Neuronal stem cell (in vitro differentiated cells): ENCODE measurements around the gene NECTIN3. TPM values are rescaled to one million over a fixed set of nuclear protein-coding genes. Genes with fewer than 3 reads are reported as not detected.
A peak's percentile ranks its signal among the peaks of the same experiment; 100 is the strongest.

Experiments
- DNase-seq: peaks from one replicate; pipeline ENCODE4 v3.0.0-alpha.2; 2013; ENCODE audit warnings: low spot score
- H2AFZ ChIP-seq: one replicate; pipeline ENCODE4 v1.6.1; 2013; ENCODE audit warnings: mild to moderate bottlenecking, low read length, inconsistent platforms
- H2AK5ac ChIP-seq: 2 replicates; pipeline ENCODE4 v1.6.1; 2013; ENCODE audit warnings: low read depth, mild to moderate bottlenecking, inconsistent platforms, low read length, moderate library complexity, mixed read lengths
- H2BK120ac ChIP-seq: 2 replicates; pipeline ENCODE4 v1.6.1; 2013; ENCODE audit warnings: low read depth, mild to moderate bottlenecking, inconsistent platforms, low read length, moderate library complexity, mixed read lengths
- H2BK12ac ChIP-seq: one replicate; pipeline ENCODE4 v1.6.1; 2013; ENCODE audit warnings: low read length, inconsistent platforms
- H2BK15ac ChIP-seq: 2 replicates; pipeline ENCODE4 v1.6.1; 2013; ENCODE audit warnings: mild to moderate bottlenecking, low read length, inconsistent platforms, mixed read lengths
- H2BK5ac ChIP-seq: one replicate; pipeline ENCODE4 v1.6.1; 2013; ENCODE audit warnings: inconsistent platforms, mild to moderate bottlenecking, low read length, moderate library complexity
- H3K14ac ChIP-seq: one replicate; pipeline ENCODE4 v1.6.1; 2013; ENCODE audit warnings: low read length, inconsistent platforms
- H3K18ac ChIP-seq: 2 replicates; pipeline ENCODE4 v1.6.1; 2013; ENCODE audit warnings: low read length, inconsistent platforms
- H3K23ac ChIP-seq: 2 replicates; pipeline ENCODE4 v1.6.1; 2013; ENCODE audit warnings: low read depth, mild to moderate bottlenecking, mixed read lengths, low read length, inconsistent platforms; ENCODE audit not compliant: poor library complexity
- H3K27ac ChIP-seq: replicated peaks from 3 replicates; pipeline ENCODE4 v1.5.1; 2013; ENCODE audit warnings: low read length, inconsistent platforms
- H3K27me3 ChIP-seq, 3 experiments: 2 replicates each; pipeline ENCODE4 v1.6.1; 2013; ENCODE audit warnings: low read length in 3 of 3, mild to moderate bottlenecking in 2 of 3, inconsistent platforms in 1 of 3, low read depth in 1 of 3, mixed read lengths in 1 of 3, moderate library complexity in 1 of 3; ENCODE audit not compliant: control insufficient read depth in 3 of 3, insufficient read depth in 3 of 3
- H3K36me3 ChIP-seq, 2 donors: replicated peaks in 1 of 2; 2 replicates each; pipeline ENCODE4 v1.6.1; 2013; ENCODE audit warnings: low read length in 2 of 2; ENCODE audit not compliant: control insufficient read depth in 2 of 2, insufficient read depth in 2 of 2
- H3K4ac ChIP-seq: 2 replicates; pipeline ENCODE4 v1.6.1; 2013; ENCODE audit warnings: inconsistent platforms, mild to moderate bottlenecking, low read length, moderate library complexity
- H3K4me1 ChIP-seq, 2 donors: 1 replicate in 1 of 2; 2 replicates in 1 of 2; pipeline ENCODE4 v1.6.1; 2013; ENCODE audit warnings: low read length in 2 of 2, low read depth in 1 of 2; ENCODE audit not compliant: control insufficient read depth in 2 of 2, insufficient read depth in 1 of 2
- H3K4me2 ChIP-seq: one replicate; pipeline ENCODE4 v1.6.1; 2013; ENCODE audit warnings: mild to moderate bottlenecking, low read length, inconsistent platforms; ENCODE audit not compliant: insufficient read depth, poor library complexity, severe bottlenecking
- H3K4me3 ChIP-seq, 2 donors: 2 replicates each; pipeline ENCODE4 v1.5.1; 2013; ENCODE audit warnings: low read length in 2 of 2, mild to moderate bottlenecking in 2 of 2, inconsistent platforms in 1 of 2, moderate library complexity in 1 of 2
- H3K79me1 ChIP-seq: one replicate; pipeline ENCODE4 v1.6.1; 2013; ENCODE audit warnings: low read depth, mild to moderate bottlenecking, inconsistent platforms, low read length, moderate library complexity
- H3K9ac ChIP-seq: one replicate; pipeline ENCODE4 v1.6.1; 2013; ENCODE audit warnings: mild to moderate bottlenecking, low read depth, low read length, inconsistent platforms; ENCODE audit not compliant: poor library complexity
- H3K9me3 ChIP-seq, 2 donors: replicated peaks in 1 of 2; 2 replicates each; pipeline versions ENCODE3 to v1.6.1; 2013; ENCODE audit warnings: low read length in 2 of 2, mild to moderate bottlenecking in 2 of 2, inconsistent platforms in 1 of 2, low read depth in 1 of 2, mixed read lengths in 1 of 2, moderate library complexity in 1 of 2; ENCODE audit not compliant: control insufficient read depth in 2 of 2, insufficient read depth in 1 of 2
- H4K8ac ChIP-seq: one replicate; pipeline ENCODE4 v1.6.1; 2013; ENCODE audit warnings: low read depth, mild to moderate bottlenecking, inconsistent platforms, low read length, moderate library complexity
- H4K91ac ChIP-seq: one replicate; pipeline ENCODE4 v1.6.1; 2013; ENCODE audit warnings: low read length, low read depth, mild to moderate bottlenecking, inconsistent platforms; ENCODE audit not compliant: poor library complexity
- WGBS, 2 donors: extraction: QIAGEN DNeasy Blood & Tissue Kit; methylation state at CpG; one replicate each; pipeline ENCODE4 v1.1.7; 2013; ENCODE audit warnings: missing lambda C conversion rate in 2 of 2, mixed read lengths in 1 of 2; ENCODE audit not compliant: insufficient read length in 2 of 2, insufficient replicate concordance in 1 of 2; ENCODE audit errors: extremely low coverage in 2 of 2; 5-methylcytosine and 5-hydroxymethylcytosine counted together
- polyA plus RNA-seq, 2 experiments: library from polyadenylated mRNA; stranded (reverse); fragments of 200-250 nt; gene quantifications; one replicate each; pipeline ENCODE4 v1.2.3, GENCODE V29; 2013

NECTIN3 gene
- 25.3 TPM for polyA plus RNA-seq (2013, experiment 1 of 2)
- 26.0 TPM for polyA plus RNA-seq (2013, experiment 2 of 2)

GRCh38 chr3:111071257-111072030 is at the start of gene NECTIN3:
Gene NECTIN3 (plus strand): TSS chr3:111071816. CDS start chr3:111072018, 202 bp downstream.
- H3K36me3 ChIP-seq: no peaks in the 10 kb centered on the region
- H3K27ac ChIP-seq: peak within 1 kb of the TSS; percentile 94
- peak within 1 kb of the TSS; percentile 97 for H2AK5ac ChIP-seq
- H2BK5ac ChIP-seq: peak within 1 kb of the TSS; percentile 97
- H3K27me3 ChIP-seq: no peaks in the 10 kb centered on the region
- H3K4me3 ChIP-seq: peak within 1 kb of the TSS; percentile 94 to 96
- peak within 1 kb of the TSS; percentile 91 for H3K9ac ChIP-seq
- peak within 1 kb of the TSS; percentile 73 for H2BK12ac ChIP-seq
- peak within 1 kb of the TSS; percentile 78 for H3K4ac ChIP-seq
- H2AFZ ChIP-seq: peak within 1 kb of the TSS; percentile 98
- peak within 1 kb of the TSS; percentile 85 for H2BK15ac ChIP-seq
- DNase-seq: peak; percentile 93
- H3K79me1 ChIP-seq: peaks cover 5% of the 10 kb centered on the region
- H3K14ac ChIP-seq: peak within 1 kb of the TSS; percentile 100
- no peaks in the 10 kb centered on the region for H3K9me3 ChIP-seq
- peak within 1 kb of the TSS; percentile 73 for H3K23ac ChIP-seq
- no peak within 1 kb of the TSS for H4K91ac ChIP-seq
- no CpG with 5 or more reads among the region's 79 CpGs for WGBS, 2 donors
- H3K4me2 ChIP-seq: peak within 1 kb of the TSS; percentile 97
- H3K4me1 ChIP-seq: peaks cover 3 to 14% of the 10 kb centered on the region in 2 donors
- peak within 1 kb of the TSS; percentile 98 for H3K18ac ChIP-seq
- no peak within 1 kb of the TSS for H2BK120ac ChIP-seq
- H4K8ac ChIP-seq: no peak within 1 kb of the TSS

GRCh38 chr3:111027868-111028267 is 43.7 kb upstream of the NECTIN3 start:
- Histone ChIP-seq H3K9ac (no peak overlapping the region), H3K23ac (no peak overlapping the region), H3K36me3 (no peaks in the 10 kb centered on the region), H3K14ac (no peak overlapping the region), H4K8ac (no peak overlapping the region), H2BK120ac (no peak overlapping the region), H3K18ac (no peak overlapping the region), H3K79me1 (no peaks in the 10 kb centered on the region), H3K9me3 (no peaks in the 10 kb centered on the region), H4K91ac (no peak overlapping the region), H2AFZ (no peak overlapping the region), H2BK15ac (no peak overlapping the region), H3K4me1 (no peaks in the 10 kb centered on the region), H3K4me2 (no peak overlapping the region), H3K4ac (no peak overlapping the region), H3K27me3 (no peaks in the 10 kb centered on the region), H2BK5ac (no peak overlapping the region), H3K27ac (no peak overlapping the region), H2BK12ac (no peak overlapping the region), H3K4me3 (no peak overlapping the region), H2AK5ac (no peak overlapping the region)
- no peak for DNase-seq
- no CpG with 5 or more reads among the region's 1 CpG for WGBS, 2 donors

- Histone ChIP-seq H2AK5ac (no peak overlapping the region), H2AFZ (no peak overlapping the region), H2BK5ac (no peak overlapping the region), H3K9ac (no peak overlapping the region), H3K27ac (no peak overlapping the region), H3K4me3 (no peak overlapping the region), H4K8ac (no peak overlapping the region), H3K79me1 (no peaks in the 10 kb centered on the region), H3K4me2 (no peak overlapping the region), H4K91ac (no peak overlapping the region), H3K9me3 (peaks cover 2% of the 10 kb centered on the region in 2 donors), H2BK120ac (no peak overlapping the region), H3K14ac (no peak overlapping the region), H3K4ac (no peak overlapping the region), H3K36me3 (no peaks in the 10 kb centered on the region), H3K18ac (no peak overlapping the region), H3K27me3 (no peaks in the 10 kb centered on the region), H3K4me1 (peaks cover 6 to 10% of the 10 kb centered on the region in 2 donors), H2BK12ac (no peak overlapping the region), H2BK15ac (no peak overlapping the region), H3K23ac (no peak overlapping the region)
- DNase-seq: no peak
- no CpG with 5 or more reads among the region's 2 CpGs for WGBS, 2 donors
Observed at GRCh38 chr3:111031538-111031937, 40.1 kb upstream of the NECTIN3 start.

GRCh38 chr3:111032677-111033076 is 38.9 kb upstream of the NECTIN3 start:
- Histone ChIP-seq H3K4me3 (no peak overlapping the region), H2BK120ac (no peak overlapping the region), H3K4me2 (no peak overlapping the region), H3K4ac (no peak overlapping the region), H2AFZ (no peak overlapping the region), H3K9me3 (peaks cover 2% of the 10 kb centered on the region in 2 donors), H3K14ac (no peak overlapping the region), H3K79me1 (no peaks in the 10 kb centered on the region), H2BK12ac (no peak overlapping the region), H2BK15ac (no peak overlapping the region), H4K91ac (no peak overlapping the region), H3K9ac (no peak overlapping the region), H3K27ac (no peak overlapping the region), H4K8ac (no peak overlapping the region), H3K23ac (no peak overlapping the region), H3K18ac (no peak overlapping the region), H3K27me3 (no peaks in the 10 kb centered on the region), H3K4me1 (peaks cover 6 to 10% of the 10 kb centered on the region in 2 donors), H3K36me3 (no peaks in the 10 kb centered on the region), H2AK5ac (no peak overlapping the region), H2BK5ac (no peak overlapping the region)
- no peak for DNase-seq
- no CpG with 5 or more reads among the region's 3 CpGs for WGBS, 2 donors
